ENCODE measurements around the gene GRID1. TPM values are rescaled to one million over a fixed set of nuclear protein-coding genes. Genes with fewer than 3 reads are reported as not detected.

Gene GRID1
- polyA plus RNA-seq, 1 donor (not counting 4 experiments of a cell fraction or from before 2014, with no cell fraction given): 0.01 TPM

- DNase-seq (ENCODE audit: low read depth, low spot score) (no peak), FAIRE-seq (no peak)
- no peak overlapping the region for H3K9ac ChIP-seq (ENCODE audit: control insufficient read depth, extremely low read depth, insufficient read depth, low read length)
- H3K4me1 ChIP-seq (ENCODE audit: control insufficient read depth, extremely low read depth, insufficient read depth, low read length): no peaks in the 10 kb centered on the region
- dilution Hi-C loops (cut with MboI; ENCODE audit: extremely low pct_ligation_motif_present, low sequenced_read_pairs): no loop called here
- H3K4me2 ChIP-seq (ENCODE audit: control insufficient read depth, extremely low read depth, insufficient read depth, low read depth, low read length): no peak overlapping the region
- no peak overlapping the region for H2AFZ ChIP-seq (ENCODE audit: control insufficient read depth, low read length)
- H3K4me3 ChIP-seq (ENCODE audit: control insufficient read depth in 2 of 3, extremely low read depth in 1 of 3, insufficient read depth in 2 of 3, low read depth in 1 of 3, low read length in 3 of 3): no peak overlapping the region
- no peaks in the 10 kb centered on the region for H3K9me1 ChIP-seq (ENCODE audit: control insufficient read depth, extremely low read depth, insufficient read depth, low read length)
- no peaks in the 10 kb centered on the region for H3K27me3 ChIP-seq (ENCODE audit: control insufficient read depth, extremely low read depth, insufficient read depth, low read length)
- H3K79me2 ChIP-seq (ENCODE audit: control insufficient read depth, insufficient read depth, low read length): no peaks in the 10 kb centered on the region
- no peaks in the 10 kb centered on the region for H3K36me3 ChIP-seq (ENCODE audit: control insufficient read depth in 2 of 2, extremely low read depth in 1 of 2, insufficient read depth in 2 of 2, low read length in 2 of 2)
- no peaks in the 10 kb centered on the region for H3K9me3 ChIP-seq (ENCODE audit: control insufficient read depth, low read depth, low read length)
- no peak overlapping the region for H3K27ac ChIP-seq (ENCODE audit: control insufficient read depth, insufficient read depth, low read length)
- TF ChIP-seq EZH2 (IDR thresholded peaks at IDR 0.05; ENCODE audit: low read length): no peak
- TF ChIP-seq, protein P1, sequence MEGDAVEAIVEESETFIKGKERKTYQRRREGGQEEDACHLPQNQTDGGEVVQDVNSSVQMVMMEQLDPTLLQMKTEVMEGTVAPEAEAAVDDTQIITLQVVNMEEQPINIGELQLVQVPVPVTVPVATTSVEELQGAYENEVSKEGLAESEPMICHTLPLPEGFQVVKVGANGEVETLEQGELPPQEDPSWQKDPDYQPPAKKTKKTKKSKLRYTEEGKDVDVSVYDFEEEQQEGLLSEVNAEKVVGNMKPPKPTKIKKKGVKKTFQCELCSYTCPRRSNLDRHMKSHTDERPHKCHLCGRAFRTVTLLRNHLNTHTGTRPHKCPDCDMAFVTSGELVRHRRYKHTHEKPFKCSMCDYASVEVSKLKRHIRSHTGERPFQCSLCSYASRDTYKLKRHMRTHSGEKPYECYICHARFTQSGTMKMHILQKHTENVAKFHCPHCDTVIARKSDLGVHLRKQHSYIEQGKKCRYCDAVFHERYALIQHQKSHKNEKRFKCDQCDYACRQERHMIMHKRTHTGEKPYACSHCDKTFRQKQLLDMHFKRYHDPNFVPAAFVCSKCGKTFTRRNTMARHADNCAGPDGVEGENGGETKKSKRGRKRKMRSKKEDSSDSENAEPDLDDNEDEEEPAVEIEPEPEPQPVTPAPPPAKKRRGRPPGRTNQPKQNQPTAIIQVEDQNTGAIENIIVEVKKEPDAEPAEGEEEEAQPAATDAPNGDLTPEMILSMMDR (optimal IDR thresholded peaks at IDR 0.05 in 1 of 3, IDR thresholded peaks at IDR 0.05 in 1 of 3, conservative IDR thresholded peaks at IDR 0.05 in 1 of 3; ENCODE audit: extremely low read depth in 1 of 3, insufficient read depth in 2 of 3, low read length in 3 of 3): no peak
- H4K20me1 ChIP-seq (ENCODE audit: control insufficient read depth, extremely low read depth, insufficient read depth, low read length): no peaks in the 10 kb centered on the region
These were observed 447.0 kb downstream of the GRID1 start for GRCh38 chr10:85919491-85920021.

- no peak overlapping the region for H3K27ac ChIP-seq (ENCODE audit: control insufficient read depth, insufficient read depth, low read length)
- no peak overlapping the region for H3K4me2 ChIP-seq (ENCODE audit: control insufficient read depth, extremely low read depth, insufficient read depth, low read depth, low read length)
- no peaks in the 10 kb centered on the region for H4K20me1 ChIP-seq (ENCODE audit: control insufficient read depth, extremely low read depth, insufficient read depth, low read length)
- H3K36me3 ChIP-seq (ENCODE audit: control insufficient read depth in 2 of 2, extremely low read depth in 1 of 2, insufficient read depth in 2 of 2, low read length in 2 of 2): no peaks in the 10 kb centered on the region
- dilution Hi-C loops (cut with MboI; ENCODE audit: extremely low pct_ligation_motif_present, low sequenced_read_pairs): no loop called here
- no peaks in the 10 kb centered on the region for H3K27me3 ChIP-seq (ENCODE audit: control insufficient read depth, extremely low read depth, insufficient read depth, low read length)
- no peaks in the 10 kb centered on the region for H3K9me3 ChIP-seq (ENCODE audit: control insufficient read depth, low read depth, low read length)
- no peak overlapping the region for H2AFZ ChIP-seq (ENCODE audit: control insufficient read depth, low read length)
- H3K4me1 ChIP-seq (ENCODE audit: control insufficient read depth, extremely low read depth, insufficient read depth, low read length): no peaks in the 10 kb centered on the region
- no peaks in the 10 kb centered on the region for H3K9me1 ChIP-seq (ENCODE audit: control insufficient read depth, extremely low read depth, insufficient read depth, low read length)
- TF ChIP-seq EZH2 (IDR thresholded peaks at IDR 0.05; ENCODE audit: low read length): no peak
- TF ChIP-seq, protein P1 (optimal IDR thresholded peaks at IDR 0.05 in 1 of 3, IDR thresholded peaks at IDR 0.05 in 1 of 3, conservative IDR thresholded peaks at IDR 0.05 in 1 of 3; ENCODE audit: extremely low read depth in 1 of 3, insufficient read depth in 2 of 3, low read length in 3 of 3): no peak
- FAIRE-seq: no peak
- H3K4me3 ChIP-seq (ENCODE audit: control insufficient read depth in 2 of 3, extremely low read depth in 1 of 3, insufficient read depth in 2 of 3, low read depth in 1 of 3, low read length in 3 of 3): no peak overlapping the region
- no peak for DNase-seq (ENCODE audit: low read depth, low spot score)
- no peaks in the 10 kb centered on the region for H3K79me2 ChIP-seq (ENCODE audit: control insufficient read depth, insufficient read depth, low read length)
- H3K9ac ChIP-seq (ENCODE audit: control insufficient read depth, extremely low read depth, insufficient read depth, low read length): no peak overlapping the region
These were observed 448.2 kb downstream of the GRID1 start for GRCh38 chr10:85918371-85918770.
